RWPE2 (cell line): ENCODE results near the gene DUSP9.

Experiments used
- ATAC-seq: fragments of 200-7000 bp; cut with Tn5 transposase; 3 replicates; pipeline ENCODE4 v1.9.1; 2021; ENCODE audit warnings: low read depth
- DNase-seq: peaks from one replicate; pipeline ENCODE4 v3.0.0-alpha.2; 2020; ENCODE audit warnings: low spot score
- H3K27ac ChIP-seq: fragments of 450-650 bp; 2 replicates; pipeline ENCODE4 v1.5.1; 2017; ENCODE audit warnings: mild to moderate bottlenecking; ENCODE audit not compliant: poor library complexity, severe bottlenecking
- H3K27me3 ChIP-seq: fragments of 250-450 bp; sonication (Bioruptor Pico); 2 replicates; pipeline ENCODE4 v1.5.1; 2021; ENCODE audit warnings: mild to moderate bottlenecking, moderate library complexity; ENCODE audit not compliant: insufficient read depth, poor library complexity, severe bottlenecking
- H3K36me3 ChIP-seq: fragments of 250-450 bp; sonication (Bioruptor Pico); 2 replicates; pipeline ENCODE4 v1.5.1; 2020; ENCODE audit warnings: low read depth, mild to moderate bottlenecking, moderate library complexity
- H3K4me1 ChIP-seq: fragments of 250-450 bp; sonication (Bioruptor Pico); 2 replicates; pipeline ENCODE4 v1.5.1; 2021; ENCODE audit warnings: mild to moderate bottlenecking, moderate library complexity; ENCODE audit not compliant: insufficient read depth, poor library complexity, severe bottlenecking
- H3K4me3 ChIP-seq: fragments of 250-450 bp; sonication (Bioruptor Pico); 2 replicates; pipeline ENCODE4 v1.5.1; 2021; ENCODE audit warnings: mild to moderate bottlenecking, moderate library complexity; ENCODE audit not compliant: severe bottlenecking
- H3K9me3 ChIP-seq: fragments of 250-450 bp; sonication (Bioruptor Pico); 2 replicates; pipeline ENCODE4 v1.5.1; 2021; ENCODE audit warnings: mild to moderate bottlenecking, moderate library complexity; ENCODE audit not compliant: severe bottlenecking
- CTCF ChIP-seq: fragments of 450-650 bp; IDR thresholded peaks from one replicate; pipeline ENCODE4 v1.5.1; 2017; ENCODE audit warnings: mild to moderate bottlenecking, moderate library complexity; ENCODE audit not compliant: poor library complexity, severe bottlenecking

DUSP9 gene

GRCh38 chrX:153668423-153669173 is 21.6 kb downstream of the DUSP9 start:
- no peak overlapping the region for H3K4me3 ChIP-seq
- H3K9me3 ChIP-seq: no peaks in the 10 kb centered on the region
- TF ChIP-seq CTCF: no peak
- ATAC-seq (no peak), DNase-seq (no peak)
- no peaks in the 10 kb centered on the region for H3K4me1 ChIP-seq
- no peaks in the 10 kb centered on the region for H3K27me3 ChIP-seq
- H3K27ac ChIP-seq: no peak overlapping the region
- no peaks in the 10 kb centered on the region for H3K36me3 ChIP-seq

GRCh38 chrX:153669174-153669890 is 22.3 kb downstream of the DUSP9 start:
- peak; percentile 56 for TF ChIP-seq CTCF
- Histone ChIP-seq H3K9me3 (no peaks in the 10 kb centered on the region), H3K27me3 (no peaks in the 10 kb centered on the region), H3K36me3 (no peaks in the 10 kb centered on the region), H3K4me1 (no peaks in the 10 kb centered on the region), H3K27ac (no peak overlapping the region), H3K4me3 (no peak overlapping the region)
- no peak for ATAC-seq
- no peak for DNase-seq

- ATAC-seq (no peak), DNase-seq (no peak)
- TF ChIP-seq CTCF: no peak
- H3K27ac ChIP-seq: no peak overlapping the region
- H3K27me3 ChIP-seq: no peaks in the 10 kb centered on the region
- no peaks in the 10 kb centered on the region for H3K4me1 ChIP-seq
- H3K4me3 ChIP-seq: no peak overlapping the region
- H3K36me3 ChIP-seq: no peaks in the 10 kb centered on the region
- H3K9me3 ChIP-seq: no peaks in the 10 kb centered on the region
These were observed 23.1 kb downstream of the DUSP9 start for GRCh38 chrX:153669901-153670731.

GRCh38 chrX:153670748-153671588 is 24.0 kb downstream of the DUSP9 start:
- H3K36me3 ChIP-seq: no peaks in the 10 kb centered on the region
- ATAC-seq: no peak
- TF ChIP-seq CTCF: no peak

More at GRCh38 chrX:153670748-153671588, 24.0 kb downstream of the DUSP9 start:
- no peaks in the 10 kb centered on the region for H3K9me3 ChIP-seq
- H3K4me3 ChIP-seq: no peak overlapping the region
- peaks cover 5% of the 10 kb centered on the region for H3K4me1 ChIP-seq
- H3K27me3 ChIP-seq: no peaks in the 10 kb centered on the region
- H3K27ac ChIP-seq: no peak overlapping the region
- no peak for DNase-seq
